ENCODE data around the gene RNF207.

DNA sequence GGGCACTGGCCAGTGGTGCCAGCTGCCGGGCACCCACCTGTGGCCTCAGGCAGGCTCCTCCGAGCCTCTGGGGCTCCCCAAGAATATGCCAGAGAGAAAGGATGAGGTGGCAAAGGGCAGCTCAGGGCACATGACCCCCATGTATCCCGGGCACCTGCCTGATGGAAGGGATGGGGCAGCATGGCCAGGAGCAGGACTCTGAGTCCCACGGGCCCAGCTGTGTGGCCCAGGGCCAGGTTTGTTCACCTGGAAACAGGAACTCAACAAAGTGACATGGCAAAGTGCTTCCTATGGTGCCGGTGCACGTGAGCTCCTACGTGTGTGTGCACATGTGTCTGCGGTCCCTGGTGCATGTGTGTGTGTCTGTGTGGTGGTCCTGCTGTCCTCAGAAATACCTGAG lies 64.5 kb downstream of the RNF207 start:
- no peak for TF ChIP-seq EZH2 (IDR thresholded peaks at IDR 0.05; ENCODE audit: borderline replicate concordance, low read depth, low read length, poor library complexity, severe bottlenecking)
- TF ChIP-seq, protein P1, sequence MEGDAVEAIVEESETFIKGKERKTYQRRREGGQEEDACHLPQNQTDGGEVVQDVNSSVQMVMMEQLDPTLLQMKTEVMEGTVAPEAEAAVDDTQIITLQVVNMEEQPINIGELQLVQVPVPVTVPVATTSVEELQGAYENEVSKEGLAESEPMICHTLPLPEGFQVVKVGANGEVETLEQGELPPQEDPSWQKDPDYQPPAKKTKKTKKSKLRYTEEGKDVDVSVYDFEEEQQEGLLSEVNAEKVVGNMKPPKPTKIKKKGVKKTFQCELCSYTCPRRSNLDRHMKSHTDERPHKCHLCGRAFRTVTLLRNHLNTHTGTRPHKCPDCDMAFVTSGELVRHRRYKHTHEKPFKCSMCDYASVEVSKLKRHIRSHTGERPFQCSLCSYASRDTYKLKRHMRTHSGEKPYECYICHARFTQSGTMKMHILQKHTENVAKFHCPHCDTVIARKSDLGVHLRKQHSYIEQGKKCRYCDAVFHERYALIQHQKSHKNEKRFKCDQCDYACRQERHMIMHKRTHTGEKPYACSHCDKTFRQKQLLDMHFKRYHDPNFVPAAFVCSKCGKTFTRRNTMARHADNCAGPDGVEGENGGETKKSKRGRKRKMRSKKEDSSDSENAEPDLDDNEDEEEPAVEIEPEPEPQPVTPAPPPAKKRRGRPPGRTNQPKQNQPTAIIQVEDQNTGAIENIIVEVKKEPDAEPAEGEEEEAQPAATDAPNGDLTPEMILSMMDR (conservative IDR thresholded peaks at IDR 0.05; ENCODE audit: low read depth, low read length), result no peak
